Choroid plexus epithelial cell (primary cell): ENCODE results near the gene ELAVL2.

Experiments
- DNase-seq: peaks from one replicate; pipeline ENCODE4 v3.0.0-alpha.2; 2010; ENCODE audit warnings: low read depth
- H3K4me3 ChIP-seq: 2 replicates; pipeline ENCODE4 v1.5.1; 2011; ENCODE audit warnings: low read depth, mild to moderate bottlenecking, control low read depth, low read length, moderate library complexity
- TF ChIP-seq, protein P1 (sequence below): conservative IDR thresholded peaks from 2 replicates; pipeline ENCODE4 v1.5.1; 2011; ENCODE audit warnings: low read depth, mild to moderate bottlenecking, control low read depth, inconsistent platforms, low read length, moderate library complexity

ELAVL2 gene

GRCh38 chr9:23663536-23663935 is 162.5 kb downstream of the ELAVL2 start:
- TF ChIP-seq, protein P1, sequence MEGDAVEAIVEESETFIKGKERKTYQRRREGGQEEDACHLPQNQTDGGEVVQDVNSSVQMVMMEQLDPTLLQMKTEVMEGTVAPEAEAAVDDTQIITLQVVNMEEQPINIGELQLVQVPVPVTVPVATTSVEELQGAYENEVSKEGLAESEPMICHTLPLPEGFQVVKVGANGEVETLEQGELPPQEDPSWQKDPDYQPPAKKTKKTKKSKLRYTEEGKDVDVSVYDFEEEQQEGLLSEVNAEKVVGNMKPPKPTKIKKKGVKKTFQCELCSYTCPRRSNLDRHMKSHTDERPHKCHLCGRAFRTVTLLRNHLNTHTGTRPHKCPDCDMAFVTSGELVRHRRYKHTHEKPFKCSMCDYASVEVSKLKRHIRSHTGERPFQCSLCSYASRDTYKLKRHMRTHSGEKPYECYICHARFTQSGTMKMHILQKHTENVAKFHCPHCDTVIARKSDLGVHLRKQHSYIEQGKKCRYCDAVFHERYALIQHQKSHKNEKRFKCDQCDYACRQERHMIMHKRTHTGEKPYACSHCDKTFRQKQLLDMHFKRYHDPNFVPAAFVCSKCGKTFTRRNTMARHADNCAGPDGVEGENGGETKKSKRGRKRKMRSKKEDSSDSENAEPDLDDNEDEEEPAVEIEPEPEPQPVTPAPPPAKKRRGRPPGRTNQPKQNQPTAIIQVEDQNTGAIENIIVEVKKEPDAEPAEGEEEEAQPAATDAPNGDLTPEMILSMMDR = no peak
- no peak for DNase-seq
- H3K4me3 ChIP-seq = no peak overlapping the region

DNA sequence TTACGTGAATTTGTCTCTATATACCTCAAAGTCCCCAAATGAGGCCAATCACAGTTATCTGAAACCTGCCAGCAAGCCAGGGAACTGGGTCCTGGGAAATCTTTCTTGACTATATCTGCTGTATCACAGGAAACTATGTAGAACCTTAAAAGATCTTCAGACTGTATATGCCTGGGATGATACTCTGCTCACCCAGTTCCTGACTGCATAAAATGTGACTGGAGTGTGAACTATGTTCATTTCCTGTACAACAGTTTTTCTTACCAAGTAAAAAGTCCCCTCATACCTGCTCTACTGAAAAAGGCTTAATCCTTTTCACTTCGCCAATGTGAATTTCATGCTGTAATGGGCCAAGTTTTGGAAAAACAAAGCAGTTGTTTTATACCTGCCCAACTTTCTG is 162.9 kb downstream of the ELAVL2 start:
- TF ChIP-seq, protein P1 = no peak
- H3K4me3 ChIP-seq = no peak overlapping the region
- no peak for DNase-seq

- DNase-seq = no peak
- TF ChIP-seq, protein P1 = no peak
- no peak overlapping the region for H3K4me3 ChIP-seq
Observed at GRCh38 chr9:23662320-23662719, 163.7 kb downstream of the ELAVL2 start.

GRCh38 chr9:23659346-23660006 is 166.6 kb downstream of the ELAVL2 start:
- TF ChIP-seq, protein P1 = no peak
- H3K4me3 ChIP-seq = no peak overlapping the region
- DNase-seq = no peak

- no peak for DNase-seq
- TF ChIP-seq, protein P1 = no peak
- H3K4me3 ChIP-seq = no peak overlapping the region
Observed at GRCh38 chr9:23658376-23659258, 167.4 kb downstream of the ELAVL2 start.

DNA sequence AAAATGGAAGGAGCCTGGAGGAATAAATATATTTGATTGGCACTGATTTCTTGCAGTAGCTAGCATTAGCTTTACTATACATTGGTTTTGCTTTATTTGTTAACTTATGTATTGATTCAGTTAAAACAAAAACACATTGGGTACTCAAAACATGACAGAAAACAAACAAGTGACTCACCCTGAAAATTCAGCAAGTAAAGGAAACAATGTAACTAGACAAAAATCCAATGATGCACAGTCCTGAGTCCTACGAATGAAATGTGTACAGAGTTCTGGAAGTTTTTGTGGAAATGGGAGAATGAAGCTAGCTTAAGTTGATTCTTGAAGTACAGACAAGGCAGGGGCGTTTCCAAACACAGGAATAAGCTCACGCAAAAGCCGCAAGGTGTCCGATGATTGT is 175.0 kb downstream of the ELAVL2 start:
- DNase-seq = no peak
- TF ChIP-seq, protein P1 = no peak
- no peak overlapping the region for H3K4me3 ChIP-seq
